WI38 (cell line): ENCODE data around the gene RMP24.

Source experiments
- H3K4me3 ChIP-seq: 2 replicates; pipeline ENCODE4 v1.5.1; 2011; ENCODE audit warnings: low read depth, mild to moderate bottlenecking, control low read depth, low read length
- TF ChIP-seq, protein P1 (sequence below): IDR thresholded peaks from 2 replicates; pipeline ENCODE4 v1.5.1; 2012; ENCODE audit warnings: low read depth, mild to moderate bottlenecking, control low read depth, low read length

The RMP24 gene

GRCh38 chr18:36025025-36025424, 52.5 kb downstream of the RMP24 start:
- H3K4me3 ChIP-seq, result no peak overlapping the region
- TF ChIP-seq, protein P1, sequence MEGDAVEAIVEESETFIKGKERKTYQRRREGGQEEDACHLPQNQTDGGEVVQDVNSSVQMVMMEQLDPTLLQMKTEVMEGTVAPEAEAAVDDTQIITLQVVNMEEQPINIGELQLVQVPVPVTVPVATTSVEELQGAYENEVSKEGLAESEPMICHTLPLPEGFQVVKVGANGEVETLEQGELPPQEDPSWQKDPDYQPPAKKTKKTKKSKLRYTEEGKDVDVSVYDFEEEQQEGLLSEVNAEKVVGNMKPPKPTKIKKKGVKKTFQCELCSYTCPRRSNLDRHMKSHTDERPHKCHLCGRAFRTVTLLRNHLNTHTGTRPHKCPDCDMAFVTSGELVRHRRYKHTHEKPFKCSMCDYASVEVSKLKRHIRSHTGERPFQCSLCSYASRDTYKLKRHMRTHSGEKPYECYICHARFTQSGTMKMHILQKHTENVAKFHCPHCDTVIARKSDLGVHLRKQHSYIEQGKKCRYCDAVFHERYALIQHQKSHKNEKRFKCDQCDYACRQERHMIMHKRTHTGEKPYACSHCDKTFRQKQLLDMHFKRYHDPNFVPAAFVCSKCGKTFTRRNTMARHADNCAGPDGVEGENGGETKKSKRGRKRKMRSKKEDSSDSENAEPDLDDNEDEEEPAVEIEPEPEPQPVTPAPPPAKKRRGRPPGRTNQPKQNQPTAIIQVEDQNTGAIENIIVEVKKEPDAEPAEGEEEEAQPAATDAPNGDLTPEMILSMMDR, result no peak

DNA sequence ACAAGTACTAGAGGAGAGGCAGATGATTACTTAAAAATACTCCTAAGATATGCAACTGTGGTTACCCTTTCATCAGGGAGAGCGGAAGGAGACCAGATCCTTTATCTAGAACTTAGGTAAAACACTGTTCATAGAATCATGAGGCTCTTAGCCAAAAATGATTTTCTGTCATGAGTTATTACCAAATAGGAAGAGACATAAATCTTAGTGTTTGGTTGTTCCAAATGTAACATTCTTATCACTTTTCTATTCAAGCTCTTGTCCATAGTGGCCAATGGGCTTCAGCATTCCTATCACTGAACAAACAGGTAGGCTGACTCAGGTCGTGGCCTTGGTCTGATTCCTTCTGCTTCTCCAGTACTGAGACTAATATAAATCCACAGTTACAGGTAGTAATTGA, 56.4 kb downstream of the RMP24 start:
- TF ChIP-seq, protein P1, result no peak
- no peak overlapping the region for H3K4me3 ChIP-seq
